VCaP (cell line): ENCODE results near the gene RGSL1.

Experiments used
- H3K27ac ChIP-seq: fragments of 450-650 bp; 2 replicates; pipeline ENCODE4 v1.5.1; 2017
- CTCF ChIP-seq: fragments of 450-650 bp; conservative IDR thresholded peaks from 2 replicates; pipeline ENCODE4 v1.5.1; 2017; ENCODE audit warnings: mild to moderate bottlenecking, moderate library complexity

Gene RGSL1

DNA sequence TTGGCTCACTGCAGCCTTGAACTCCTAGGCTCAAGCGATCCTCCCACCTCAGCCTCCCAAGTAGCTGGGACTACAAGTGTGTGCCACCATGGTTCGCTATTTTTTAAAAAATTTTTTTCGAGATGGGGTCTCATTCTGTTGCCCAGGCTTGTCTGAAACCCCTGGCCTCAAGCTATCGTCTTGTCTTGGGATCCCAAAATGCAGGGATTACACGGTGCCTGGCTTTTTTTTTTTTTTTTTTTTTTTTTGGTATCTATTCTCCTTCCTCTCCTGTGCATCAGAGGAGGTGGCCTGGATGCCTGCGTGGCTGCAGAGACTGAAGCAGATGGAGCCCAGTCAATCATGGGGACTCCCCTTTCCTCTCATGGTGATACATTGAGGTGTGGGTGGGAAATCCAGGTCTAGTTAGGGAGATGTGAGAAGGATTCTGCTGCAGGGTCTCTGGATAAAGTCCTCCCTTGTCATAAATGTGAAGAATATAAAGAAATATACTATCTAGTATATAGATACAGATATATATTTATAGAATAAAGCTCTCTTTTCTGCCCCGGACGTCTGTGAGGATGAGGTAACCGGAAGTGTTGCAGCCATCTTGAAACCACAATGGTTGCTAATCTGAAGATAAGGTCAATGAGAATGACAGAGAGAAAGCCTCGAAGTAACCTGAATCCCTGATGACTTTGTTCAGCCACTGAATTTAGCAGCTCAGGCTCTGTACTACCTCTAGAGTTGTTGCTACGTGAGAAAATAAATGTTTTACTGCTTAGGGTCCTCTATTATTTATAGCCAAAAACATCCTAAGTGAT, 19.5 kb upstream of the RGSL1 start:
- H3K27ac ChIP-seq = no peak overlapping the region
- no peak for TF ChIP-seq CTCF

DNA sequence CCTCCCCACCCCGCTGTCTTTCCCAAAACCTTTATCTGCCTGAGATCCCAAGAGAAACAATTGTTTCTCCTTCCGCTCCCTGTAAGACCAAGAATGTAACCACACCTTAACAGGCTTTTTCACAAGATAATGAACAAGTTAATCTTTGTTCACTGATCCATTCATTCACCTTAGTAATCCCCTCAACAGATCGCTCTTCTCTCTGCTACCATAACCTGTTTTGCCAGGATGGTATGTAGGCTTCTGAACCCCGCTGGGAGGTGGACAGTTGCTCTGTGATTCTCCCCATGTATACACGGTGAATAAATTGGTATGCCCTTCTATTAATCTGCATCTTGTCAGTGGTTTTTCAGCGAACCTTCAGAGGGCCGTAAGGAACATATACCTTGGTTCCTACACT, 18.7 kb upstream of the RGSL1 start:
- H3K27ac ChIP-seq = no peak overlapping the region
- no peak for TF ChIP-seq CTCF

DNA sequence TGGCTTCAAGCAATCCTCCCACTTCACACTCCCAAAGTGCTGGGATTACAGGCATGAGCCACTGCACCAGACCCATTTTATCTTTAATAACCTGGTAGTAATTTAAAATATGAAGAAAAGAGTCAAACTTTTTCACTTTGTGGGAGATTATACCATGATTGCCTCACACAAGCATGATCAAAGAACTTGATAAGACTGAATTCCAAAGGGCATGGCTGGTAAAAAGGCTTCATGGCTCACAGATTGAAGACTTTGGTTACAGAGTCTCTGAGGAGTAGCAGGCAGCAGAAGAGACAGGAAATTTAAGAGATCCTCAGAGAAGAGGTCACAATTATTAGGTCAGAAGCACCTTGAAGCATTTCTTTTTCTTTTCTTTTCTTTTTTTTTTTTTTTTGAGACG, 16.4 kb upstream of the RGSL1 start:
- H3K27ac ChIP-seq = no peak overlapping the region
- TF ChIP-seq CTCF = no peak

GRCh38 chr1:182438326-182438725, 11.6 kb upstream of the RGSL1 start:
- no peak overlapping the region for H3K27ac ChIP-seq
- TF ChIP-seq CTCF = no peak

GRCh38 chr1:182441719-182442118, 8.2 kb upstream of the RGSL1 start:
- TF ChIP-seq CTCF = no peak
- no peak overlapping the region for H3K27ac ChIP-seq

DNA sequence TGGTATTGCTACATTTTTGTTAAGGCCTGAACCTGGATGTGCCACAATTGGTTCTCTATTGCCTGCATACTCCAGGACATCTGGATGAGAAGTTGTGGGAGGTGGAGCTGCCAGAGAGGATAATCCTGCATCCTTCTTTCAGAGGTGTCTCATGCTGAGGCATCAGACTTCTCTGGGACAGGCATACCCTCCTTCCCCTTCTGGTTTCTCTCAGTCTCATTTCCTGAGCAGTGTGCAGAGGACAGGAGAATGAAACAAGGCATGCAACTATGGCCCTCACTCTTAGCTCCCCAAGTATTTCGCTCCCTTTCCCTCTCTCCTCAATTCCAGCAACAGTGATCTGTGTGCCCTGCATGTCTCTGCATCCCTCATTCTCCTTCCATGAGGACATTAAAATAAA, 7.6 kb upstream of the RGSL1 start:
- no peak for TF ChIP-seq CTCF
- no peak overlapping the region for H3K27ac ChIP-seq

DNA sequence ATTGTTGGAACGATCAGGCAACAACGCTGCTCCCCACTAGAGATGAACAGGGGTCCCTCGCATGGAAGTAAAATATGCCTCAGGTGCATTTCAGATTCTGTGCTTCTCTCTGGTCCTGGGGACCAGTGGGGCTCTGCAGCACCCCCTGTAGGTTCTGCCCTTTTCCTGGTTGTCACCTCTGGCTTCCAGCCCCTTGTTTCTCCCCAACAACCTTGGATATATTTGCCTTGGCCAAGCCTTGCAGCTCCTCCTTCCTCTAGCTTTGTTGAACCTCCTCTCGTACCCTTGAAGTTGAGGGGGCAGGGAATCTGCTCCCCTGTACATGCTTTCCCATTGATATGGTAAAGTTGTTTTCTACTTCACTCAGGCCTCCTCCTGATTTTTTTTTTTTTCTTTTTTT, 5.4 kb upstream of the RGSL1 start:
- TF ChIP-seq CTCF = no peak
- H3K27ac ChIP-seq = no peak overlapping the region
